Uterus (tissue), 2 donors: ENCODE measurements around the gene ATG2A.

Experiments used
- POLR2A ChIP-seq, 2 donors: fragments of 450-650 bp; IDR thresholded peaks; one replicate each; pipeline ENCODE4 v1.6.1; 2016; ENCODE audit warnings: antibody characterized with exemption in 2 of 2, mild to moderate bottlenecking in 1 of 2, moderate library complexity in 1 of 2
- TF ChIP-seq, protein P1 (sequence below), 4 experiments: fragments of 200-600 bp in 2 of 4; fragments of 450-650 bp in 2 of 4; sonication (generic) in 2 of 4; IDR thresholded peaks; one replicate each; pipeline ENCODE4 v1.5.1; 2016 to 2019; ENCODE audit warnings: antibody characterized with exemption in 4 of 4, mild to moderate bottlenecking in 2 of 4, moderate library complexity in 1 of 4

GRCh38 chr11:64892838-64893193 is 24.2 kb downstream of the ATG2A start:
- no peak for TF ChIP-seq POLR2A (IDR thresholded peaks at IDR 0.05)
- TF ChIP-seq, protein P1, sequence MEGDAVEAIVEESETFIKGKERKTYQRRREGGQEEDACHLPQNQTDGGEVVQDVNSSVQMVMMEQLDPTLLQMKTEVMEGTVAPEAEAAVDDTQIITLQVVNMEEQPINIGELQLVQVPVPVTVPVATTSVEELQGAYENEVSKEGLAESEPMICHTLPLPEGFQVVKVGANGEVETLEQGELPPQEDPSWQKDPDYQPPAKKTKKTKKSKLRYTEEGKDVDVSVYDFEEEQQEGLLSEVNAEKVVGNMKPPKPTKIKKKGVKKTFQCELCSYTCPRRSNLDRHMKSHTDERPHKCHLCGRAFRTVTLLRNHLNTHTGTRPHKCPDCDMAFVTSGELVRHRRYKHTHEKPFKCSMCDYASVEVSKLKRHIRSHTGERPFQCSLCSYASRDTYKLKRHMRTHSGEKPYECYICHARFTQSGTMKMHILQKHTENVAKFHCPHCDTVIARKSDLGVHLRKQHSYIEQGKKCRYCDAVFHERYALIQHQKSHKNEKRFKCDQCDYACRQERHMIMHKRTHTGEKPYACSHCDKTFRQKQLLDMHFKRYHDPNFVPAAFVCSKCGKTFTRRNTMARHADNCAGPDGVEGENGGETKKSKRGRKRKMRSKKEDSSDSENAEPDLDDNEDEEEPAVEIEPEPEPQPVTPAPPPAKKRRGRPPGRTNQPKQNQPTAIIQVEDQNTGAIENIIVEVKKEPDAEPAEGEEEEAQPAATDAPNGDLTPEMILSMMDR (IDR thresholded peaks at IDR 0.05) = no peak
